Mesothelial cell of epicardium (in vitro differentiated cells): ENCODE data around the gene PPP4R4. TPM values are rescaled to one million over a fixed set of nuclear protein-coding genes. Genes with fewer than 3 reads are reported as not detected.
A peak's percentile ranks its signal among the peaks of the same experiment; 100 is the strongest.

ENCODE experiments used
- DNase-seq, 2 experiments: peaks; one replicate each; pipeline ENCODE4 v3.0.0; 2021; ENCODE audit warnings: low spot score in 2 of 2; ENCODE audit not compliant: unreplicated experiment in 2 of 2
- H3K27ac Mint-ChIP-seq: 2 replicates; pipeline ENCODE4 v1.8.0; 2021; ENCODE audit warnings: mixed read lengths
- H3K27me3 Mint-ChIP-seq: 2 replicates; pipeline ENCODE4 v1.8.0; 2021; ENCODE audit warnings: low read depth, mixed read lengths
- H3K36me3 Mint-ChIP-seq: 2 replicates; pipeline ENCODE4 v1.8.0; 2021; ENCODE audit warnings: mixed read lengths
- H3K4me1 Mint-ChIP-seq: 2 replicates; pipeline ENCODE4 v1.8.0; 2021; ENCODE audit warnings: mixed read lengths
- H3K4me3 Mint-ChIP-seq: 2 replicates; pipeline ENCODE4 v1.8.0; 2021; ENCODE audit warnings: mild to moderate bottlenecking, moderate library complexity, mixed read lengths
- H3K9me3 Mint-ChIP-seq: 2 replicates; pipeline ENCODE4 v1.8.0; 2021; ENCODE audit warnings: mixed read lengths
- CTCF ChIP-seq: fragments of 200-600 bp; sonication (generic); IDR thresholded peaks from one replicate; pipeline ENCODE4 v1.5.0; 2021; ENCODE audit warnings: antibody characterized with exemption; ENCODE audit not compliant: unreplicated experiment
- total RNA-seq: library from RNA; stranded (reverse); gene quantifications from 3 replicates; pipeline ENCODE4 v1.2.1, GENCODE V29; 2021

PPP4R4 gene
- total RNA-seq, 1 donor from 2014 or later: 0.54 TPM

DNA sequence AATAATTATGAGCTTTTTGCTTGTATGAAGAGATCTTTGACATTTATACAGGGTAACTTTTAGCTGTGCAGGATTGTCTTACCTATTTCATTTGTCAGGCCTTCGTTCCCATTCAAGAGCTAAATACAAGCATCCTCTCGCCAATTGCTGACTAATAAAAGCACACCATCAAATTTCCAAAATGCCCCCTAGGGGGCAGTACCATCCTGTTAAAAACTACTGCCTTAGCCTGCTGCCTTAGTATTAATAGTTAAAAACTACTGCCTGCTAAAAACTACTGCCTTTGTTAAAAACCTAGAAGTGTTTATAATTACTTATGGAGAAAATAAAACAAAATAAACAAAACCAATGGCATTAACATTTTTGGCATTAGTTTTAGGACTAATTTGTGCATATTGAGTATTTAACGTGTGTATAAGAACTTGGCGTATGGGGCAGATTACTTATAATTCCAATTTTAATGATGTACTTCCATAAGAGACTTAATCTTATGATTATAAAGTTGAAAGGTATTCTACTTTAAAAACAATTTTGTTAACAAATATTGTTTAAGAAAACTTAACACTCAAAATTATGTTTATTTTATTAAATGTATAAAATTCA lies 41.7 kb upstream of the PPP4R4 start:
- peaks cover 23% of the 10 kb centered on the region for H3K27me3 Mint-ChIP-seq
- no peak overlapping the region for H3K4me3 Mint-ChIP-seq

GRCh38 chr14:94135476-94135875 lies 38.6 kb upstream of the PPP4R4 start:
- Mint-ChIP-seq H3K4me3 (no peak overlapping the region), H3K36me3 (no peaks in the 10 kb centered on the region), H3K27ac (no peak overlapping the region), H3K4me1 (no peaks in the 10 kb centered on the region), H3K9me3 (peaks cover 12% of the 10 kb centered on the region), H3K27me3 (peaks cover 26% of the 10 kb centered on the region)
- DNase-seq: no peak
- TF ChIP-seq CTCF: no peak

More for the DNA sequence above, 41.7 kb upstream of the PPP4R4 start:
- peak; percentile 93 for TF ChIP-seq CTCF
- peak in 1 of 2 experiments; percentile 60 for DNase-seq
- Mint-ChIP-seq H3K4me1 (peaks cover 16% of the 10 kb centered on the region), H3K36me3 (no peaks in the 10 kb centered on the region), H3K27ac (no peak overlapping the region), H3K9me3 (peaks cover 12% of the 10 kb centered on the region)

DNA sequence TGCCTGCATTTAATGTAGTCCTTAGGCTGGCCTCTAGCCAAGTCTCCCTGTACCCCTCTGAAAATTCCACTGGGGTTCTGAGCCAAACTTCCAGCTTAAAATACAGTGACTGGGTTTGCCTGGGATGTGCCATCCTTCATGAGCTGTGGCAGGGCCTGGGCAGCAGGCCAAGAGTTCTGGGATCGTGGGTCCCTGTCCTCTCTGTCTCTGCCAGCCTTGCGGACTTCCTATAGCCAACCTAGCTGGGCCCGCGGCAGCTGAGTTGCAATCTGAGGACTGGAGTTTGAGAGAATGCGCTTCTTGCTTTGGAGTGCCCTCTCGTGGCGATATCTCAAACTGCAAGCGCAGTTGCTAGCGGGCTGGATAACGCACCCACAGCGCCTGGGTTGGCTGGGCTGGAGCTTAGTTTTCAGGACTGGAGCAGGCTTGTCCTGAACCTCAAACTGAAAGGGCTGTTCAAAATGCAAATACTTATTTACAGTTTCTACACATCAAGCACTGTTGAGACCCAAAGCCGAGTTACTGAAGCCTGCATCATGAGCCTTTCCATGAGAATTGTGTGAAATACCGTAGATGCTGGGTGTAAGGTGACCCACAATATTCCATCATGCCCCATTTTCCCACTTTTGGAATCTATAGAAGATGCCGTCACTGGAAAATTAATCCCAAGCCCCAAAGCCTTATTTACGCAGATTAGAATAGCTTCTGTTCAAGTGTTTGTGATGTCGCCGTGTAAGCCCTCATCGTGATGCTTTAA lies 37.4 kb upstream of the PPP4R4 start:
- H3K27ac Mint-ChIP-seq: no peak overlapping the region
- peaks cover 12% of the 10 kb centered on the region for H3K9me3 Mint-ChIP-seq
- peak; percentile 67 to 88 for DNase-seq
- TF ChIP-seq CTCF: peak; percentile 93
- H3K4me3 Mint-ChIP-seq: no peak overlapping the region
- no peaks in the 10 kb centered on the region for H3K36me3 Mint-ChIP-seq
- peaks cover 22% of the 10 kb centered on the region for H3K27me3 Mint-ChIP-seq
- H3K4me1 Mint-ChIP-seq: no peaks in the 10 kb centered on the region

GRCh38 chr14:94138251-94138650 lies 35.9 kb upstream of the PPP4R4 start:
- Mint-ChIP-seq H3K27ac (no peak overlapping the region), H3K36me3 (no peaks in the 10 kb centered on the region), H3K4me1 (no peaks in the 10 kb centered on the region), H3K27me3 (peaks cover 19% of the 10 kb centered on the region), H3K4me3 (no peak overlapping the region), H3K9me3 (peaks cover 12% of the 10 kb centered on the region)
- no peak for TF ChIP-seq CTCF
- no peak for DNase-seq

DNA sequence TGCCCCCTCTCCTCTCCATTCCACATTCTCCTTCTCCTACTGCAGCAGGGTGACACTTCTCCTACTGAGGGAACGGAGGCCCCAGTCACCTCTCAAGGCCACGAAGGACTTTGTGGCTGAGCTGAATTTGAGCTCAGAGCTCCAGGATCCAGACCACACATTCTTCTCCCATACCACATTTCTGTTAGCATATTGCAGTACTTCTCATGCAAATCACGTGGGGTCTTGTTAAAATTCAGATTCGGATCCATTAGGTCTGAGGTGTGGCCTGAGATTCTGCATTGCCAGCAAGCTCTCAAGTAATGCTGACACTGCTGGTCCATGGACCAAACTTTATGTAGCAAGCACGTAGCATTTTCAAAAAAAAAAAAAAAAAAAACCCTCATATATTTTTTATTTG lies 35.1 kb upstream of the PPP4R4 start:
- no peak for TF ChIP-seq CTCF
- Mint-ChIP-seq H3K27me3 (peaks cover 15% of the 10 kb centered on the region), H3K4me1 (no peaks in the 10 kb centered on the region), H3K9me3 (peaks cover 12% of the 10 kb centered on the region), H3K36me3 (no peaks in the 10 kb centered on the region), H3K27ac (no peak overlapping the region), H3K4me3 (no peak overlapping the region)
- DNase-seq: no peak
